HG03045 (cell line): ENCODE measurements around the gene AMZ1.

ENCODE experiments used
- ATAC-seq: cut with Tn5 transposase; IDR thresholded peaks from one replicate; pipeline ENCODE4 v1.9.1; 2021; ENCODE audit warnings: mild to moderate bottlenecking, moderate library complexity; ENCODE audit not compliant: unreplicated experiment

AMZ1 gene

GRCh38 chr7:2687881-2688318, at the start of gene AMZ1:
TSS of gene AMZ1 (plus strand) at chr7:2688202. CDS start at chr7:2700452, 12,250 bp downstream.
- peak; percentile 10 for ATAC-seq

GRCh38 chr7:2638224-2638991, 49.6 kb upstream of the AMZ1 start:
- no peak for ATAC-seq

GRCh38 chr7:2639181-2639681, 48.8 kb upstream of the AMZ1 start:
- ATAC-seq = no peak

- ATAC-seq = no peak
These were observed 48.1 kb upstream of the AMZ1 start for GRCh38 chr7:2639695-2640481.

GRCh38 chr7:2640482-2640830, 47.5 kb upstream of the AMZ1 start:
- ATAC-seq = no peak

- no peak for ATAC-seq
These were observed 47.1 kb upstream of the AMZ1 start for GRCh38 chr7:2640846-2641316.

- no peak for ATAC-seq
These were observed 46.3 kb upstream of the AMZ1 start for GRCh38 chr7:2641406-2642393.

- no peak for ATAC-seq
These were observed 44.4 kb upstream of the AMZ1 start for GRCh38 chr7:2643386-2644219.

GRCh38 chr7:2644220-2644561, 43.8 kb upstream of the AMZ1 start:
- no peak for ATAC-seq

- ATAC-seq = no peak
These were observed 43.3 kb upstream of the AMZ1 start for GRCh38 chr7:2644562-2645273.

GRCh38 chr7:2645274-2645868, 42.6 kb upstream of the AMZ1 start:
- no peak for ATAC-seq

- no peak for ATAC-seq
These were observed 41.7 kb upstream of the AMZ1 start for GRCh38 chr7:2646336-2646679.

GRCh38 chr7:2646680-2647571, 41.1 kb upstream of the AMZ1 start:
- no peak for ATAC-seq

GRCh38 chr7:2647594-2648172, 40.3 kb upstream of the AMZ1 start:
- ATAC-seq = no peak

GRCh38 chr7:2649139-2649838, 38.7 kb upstream of the AMZ1 start:
- ATAC-seq = no peak

- ATAC-seq = no peak
These were observed 38.0 kb upstream of the AMZ1 start for GRCh38 chr7:2649991-2650390.

GRCh38 chr7:2650451-2650850, 37.6 kb upstream of the AMZ1 start:
- ATAC-seq = no peak
